Measurements from ENCODE around the gene NT5C1B. TPM values are rescaled to one million over a fixed set of nuclear protein-coding genes. Genes with fewer than 3 reads are reported as not detected.

The NT5C1B gene
- total RNA-seq, 4 donors from 2014 or later: not detected

DNA sequence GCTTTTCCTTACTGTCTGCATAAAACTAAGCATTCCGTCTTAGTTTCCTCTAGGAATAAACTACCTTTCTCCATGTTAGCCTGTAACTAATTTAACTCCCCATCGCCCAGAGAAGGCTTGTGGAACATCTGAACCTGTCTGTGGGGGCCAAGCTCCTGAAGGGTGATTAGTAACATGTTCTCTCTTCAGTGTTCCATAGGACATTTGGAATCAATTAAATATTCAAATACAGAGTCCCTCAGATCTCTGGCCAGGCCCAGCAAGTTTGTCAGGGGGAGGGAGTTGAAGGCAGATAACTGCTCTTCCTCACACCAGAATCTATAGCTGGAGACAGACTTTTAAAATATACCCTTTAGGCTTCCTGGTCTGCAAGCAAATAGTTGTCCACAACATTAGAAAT is 37.7 kb downstream of the NT5C1B start:
- TF ChIP-seq, protein P1, sequence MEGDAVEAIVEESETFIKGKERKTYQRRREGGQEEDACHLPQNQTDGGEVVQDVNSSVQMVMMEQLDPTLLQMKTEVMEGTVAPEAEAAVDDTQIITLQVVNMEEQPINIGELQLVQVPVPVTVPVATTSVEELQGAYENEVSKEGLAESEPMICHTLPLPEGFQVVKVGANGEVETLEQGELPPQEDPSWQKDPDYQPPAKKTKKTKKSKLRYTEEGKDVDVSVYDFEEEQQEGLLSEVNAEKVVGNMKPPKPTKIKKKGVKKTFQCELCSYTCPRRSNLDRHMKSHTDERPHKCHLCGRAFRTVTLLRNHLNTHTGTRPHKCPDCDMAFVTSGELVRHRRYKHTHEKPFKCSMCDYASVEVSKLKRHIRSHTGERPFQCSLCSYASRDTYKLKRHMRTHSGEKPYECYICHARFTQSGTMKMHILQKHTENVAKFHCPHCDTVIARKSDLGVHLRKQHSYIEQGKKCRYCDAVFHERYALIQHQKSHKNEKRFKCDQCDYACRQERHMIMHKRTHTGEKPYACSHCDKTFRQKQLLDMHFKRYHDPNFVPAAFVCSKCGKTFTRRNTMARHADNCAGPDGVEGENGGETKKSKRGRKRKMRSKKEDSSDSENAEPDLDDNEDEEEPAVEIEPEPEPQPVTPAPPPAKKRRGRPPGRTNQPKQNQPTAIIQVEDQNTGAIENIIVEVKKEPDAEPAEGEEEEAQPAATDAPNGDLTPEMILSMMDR (IDR thresholded peaks at IDR 0.05; ENCODE audit: low read depth): no peak

GRCh38 chr2:18551169-18551568 is 38.2 kb downstream of the NT5C1B start:
- TF ChIP-seq, protein P1 (IDR thresholded peaks at IDR 0.05; ENCODE audit: low read depth): no peak

- TF ChIP-seq, protein P1 (IDR thresholded peaks at IDR 0.05; ENCODE audit: low read depth): no peak
These were observed 38.9 kb downstream of the NT5C1B start for GRCh38 chr2:18550433-18550832.

GRCh38 chr2:18549083-18549482 is 40.3 kb downstream of the NT5C1B start:
- TF ChIP-seq, protein P1 (IDR thresholded peaks at IDR 0.05; ENCODE audit: low read depth): no peak

GRCh38 chr2:18548621-18549020 is 40.7 kb downstream of the NT5C1B start:
- TF ChIP-seq, protein P1 (IDR thresholded peaks at IDR 0.05; ENCODE audit: low read depth): no peak

DNA sequence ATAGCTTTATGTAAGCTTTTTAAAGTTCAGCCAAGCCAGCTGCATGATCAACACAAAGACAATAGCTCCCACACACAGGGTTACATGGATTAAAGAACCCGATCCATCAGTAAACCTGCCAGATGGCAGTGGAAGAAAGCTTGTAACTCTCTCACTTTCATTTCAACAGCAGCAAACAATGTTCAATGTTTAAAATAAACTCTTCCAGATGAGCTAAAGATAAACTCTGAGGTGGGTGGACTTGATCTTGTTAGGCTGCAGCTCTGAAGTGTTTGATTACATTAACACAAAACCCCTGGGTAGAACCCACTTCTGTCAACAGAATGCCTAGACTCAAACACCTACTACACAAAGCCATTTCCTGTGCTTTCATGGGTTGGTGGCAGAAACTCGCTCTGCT is 42.8 kb downstream of the NT5C1B start:
- TF ChIP-seq, protein P1 (IDR thresholded peaks at IDR 0.05; ENCODE audit: low read depth): no peak

DNA sequence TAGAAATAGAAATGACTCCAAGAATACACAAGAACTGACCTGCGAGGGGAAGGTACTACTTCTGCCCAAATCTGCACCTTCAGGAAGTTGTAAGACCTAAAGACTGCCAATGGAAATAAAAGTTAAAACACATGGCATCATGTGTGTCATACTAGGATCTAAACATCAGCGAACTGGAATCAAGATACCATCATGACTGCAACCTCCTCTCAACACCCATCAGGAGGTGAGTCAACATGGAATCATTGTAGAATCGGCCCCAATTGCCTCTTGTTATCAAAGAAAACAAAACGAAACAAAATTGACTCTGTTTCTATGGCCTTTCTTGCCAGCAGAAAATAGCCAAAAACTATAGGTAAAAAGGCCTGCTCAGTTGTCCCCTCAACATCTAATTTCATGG is 44.0 kb downstream of the NT5C1B start:
- TF ChIP-seq, protein P1 (IDR thresholded peaks at IDR 0.05; ENCODE audit: low read depth): no peak

Measured in subcutaneous adipose tissue (tissue), 4 donors.